Choroid plexus epithelial cell (primary cell): ENCODE results near the gene TTC7B.
"Not testable (repeated sequence)": the region's sequence is repeated elsewhere in the genome, so short reads cannot be mapped to it uniquely, and the experiment has no call there.

Source experiments
- DNase-seq: peaks from one replicate; pipeline ENCODE4 v3.0.0-alpha.2; 2010; ENCODE audit warnings: low read depth
- H3K4me3 ChIP-seq: 2 replicates; pipeline ENCODE4 v1.5.1; 2011; ENCODE audit warnings: low read depth, mild to moderate bottlenecking, control low read depth, low read length, moderate library complexity
- CTCF ChIP-seq: conservative IDR thresholded peaks from 2 replicates; pipeline ENCODE4 v1.5.1; 2011; ENCODE audit warnings: low read depth, mild to moderate bottlenecking, control low read depth, inconsistent platforms, low read length, moderate library complexity

TTC7B gene

DNA sequence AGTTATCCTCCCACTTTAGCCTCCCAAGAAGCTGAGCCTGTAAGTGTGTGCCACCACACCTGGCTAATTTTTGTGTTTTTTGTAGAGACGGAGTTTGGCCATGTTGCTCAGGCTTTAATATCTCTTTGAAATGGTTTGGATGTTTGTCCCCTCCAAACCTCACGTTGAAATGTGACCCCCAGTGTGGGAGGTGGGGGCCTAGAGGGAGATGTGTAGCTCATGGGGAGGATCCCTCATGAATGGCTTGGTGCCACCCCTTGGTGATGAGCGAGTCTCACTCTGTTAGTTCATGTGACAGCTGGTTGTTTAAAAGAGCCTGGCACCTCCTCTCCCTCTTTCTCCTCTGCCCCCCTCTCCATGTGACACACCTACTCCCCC, 23.6 kb upstream of the TTC7B start:
- no peak overlapping the region for H3K4me3 ChIP-seq
- TF ChIP-seq CTCF: no peak
- DNase-seq: no peak

DNA sequence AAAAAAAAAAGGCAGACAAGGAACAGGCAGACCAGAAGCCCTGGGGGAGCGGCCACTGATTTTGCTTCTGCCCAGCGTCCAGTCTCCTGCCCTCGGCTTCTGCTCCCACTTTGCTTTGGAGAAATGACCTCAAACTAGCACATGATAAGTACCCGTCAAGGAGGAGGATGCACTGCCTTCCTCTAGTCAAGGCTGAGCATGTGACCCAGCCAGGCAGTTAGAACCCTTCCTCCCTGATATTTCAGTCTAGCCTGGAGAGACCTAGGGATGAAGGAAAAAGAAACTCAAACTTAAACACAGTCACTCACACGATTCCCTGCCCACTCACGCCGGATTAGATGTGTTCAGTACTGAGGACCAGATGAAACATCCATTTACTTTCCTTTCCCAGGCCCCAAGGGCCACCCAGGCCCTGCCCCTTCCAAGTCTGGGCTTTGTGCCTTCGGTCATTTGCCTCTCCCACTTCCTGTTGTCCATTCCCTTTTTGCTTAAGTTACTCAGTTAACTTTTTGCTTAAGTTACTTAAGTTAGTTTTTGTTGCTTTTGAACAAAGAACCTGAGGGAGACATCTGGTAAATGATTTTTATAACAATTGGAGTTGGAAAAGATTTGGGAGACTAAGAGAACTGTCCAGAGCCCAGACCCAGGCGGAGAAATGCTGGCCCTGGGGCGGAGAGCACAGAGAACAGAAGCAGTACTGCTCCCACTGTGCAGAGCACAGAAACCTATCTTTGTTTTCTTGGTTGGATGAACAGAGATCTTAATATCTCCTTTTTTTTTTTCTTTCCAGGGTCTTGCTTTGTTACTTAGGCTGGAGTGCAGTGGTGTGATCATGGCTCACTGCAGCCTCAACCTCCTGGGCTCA, 23.0 kb upstream of the TTC7B start:
- peak; percentile 42 for DNase-seq

GRCh38 chr14:90838531-90838930, 22.3 kb upstream of the TTC7B start:
- not testable (repeated sequence) for H3K4me3 ChIP-seq

More for the DNA sequence above, 23.0 kb upstream of the TTC7B start:
- no peak overlapping the region for H3K4me3 ChIP-seq
- no peak for TF ChIP-seq CTCF

GRCh38 chr14:90837355-90837754, 21.1 kb upstream of the TTC7B start:
- no peak for DNase-seq
- no peak for TF ChIP-seq CTCF
- H3K4me3 ChIP-seq: no peak overlapping the region

More at GRCh38 chr14:90838531-90838930, 22.3 kb upstream of the TTC7B start:
- not testable (repeated sequence) for DNase-seq

GRCh38 chr14:90836692-90837063, 20.4 kb upstream of the TTC7B start:
- H3K4me3 ChIP-seq: no peak overlapping the region
- DNase-seq: no peak
- TF ChIP-seq CTCF: no peak

- H3K4me3 ChIP-seq: no peak overlapping the region
- no peak for DNase-seq
- TF ChIP-seq CTCF: no peak
Measured at GRCh38 chr14:90831821-90832220, 15.6 kb upstream of the TTC7B start.

GRCh38 chr14:90830931-90831701, 14.9 kb upstream of the TTC7B start:
- no peak overlapping the region for H3K4me3 ChIP-seq
- no peak for DNase-seq
- no peak for TF ChIP-seq CTCF
